ENCODE measurements around the gene SDF4. TPM values are rescaled to one million over a fixed set of nuclear protein-coding genes. Genes with fewer than 3 reads are reported as not detected.

The SDF4 gene
- total and polyA plus RNA-seq, 2 experiments from 2014 or later, result 45.0 to 62.6 TPM

DNA sequence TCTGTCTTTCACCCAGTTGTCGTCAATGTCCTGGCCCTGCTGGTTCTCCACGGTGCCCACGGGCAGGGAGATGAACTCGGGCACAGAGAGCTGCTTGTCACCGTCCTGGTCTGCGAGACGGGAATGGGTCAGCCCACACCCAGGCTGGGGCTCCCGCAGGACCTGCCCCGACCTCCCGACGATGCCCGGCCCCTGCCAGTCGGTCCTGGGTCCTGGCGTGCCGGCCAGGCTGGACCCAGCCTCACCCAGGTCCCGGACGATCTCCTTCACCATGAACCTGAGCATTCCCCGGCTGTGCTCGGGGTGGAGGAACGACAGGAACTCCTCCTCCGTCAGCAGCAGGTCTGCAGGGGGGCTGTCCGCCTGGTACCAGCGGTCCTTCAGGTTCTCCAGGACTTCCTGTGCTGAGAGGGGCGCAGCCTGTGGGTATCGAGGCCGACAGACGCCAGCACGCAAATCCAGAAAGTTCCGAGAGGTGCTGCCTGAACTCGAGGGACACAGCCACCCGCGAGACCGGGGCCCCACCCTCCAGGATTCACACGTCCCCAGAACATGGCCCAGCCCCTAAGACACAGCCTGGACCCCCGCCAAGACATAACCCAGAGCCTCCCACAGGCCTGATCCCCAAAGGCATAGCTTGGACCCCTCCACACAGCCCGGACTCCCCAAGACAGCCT, 13.1 kb downstream of the SDF4 start:
- Histone ChIP-seq H3K4me1 (ENCODE audit: insufficient read depth) (no peaks in the 10 kb centered on the region), H2AFZ (no peak overlapping the region), H3K27ac (ENCODE audit: low read depth) (no peak overlapping the region), H3K4me3 (no peak overlapping the region), H3K36me3 (ENCODE audit: insufficient read depth) (peaks cover 7% of the 10 kb centered on the region; the same call in 1 of the 2 replicates), H3K9me2 (ENCODE audit: insufficient read depth) (no peaks in the 10 kb centered on the region), H3F3A (replicated peaks; ENCODE audit: low read depth) (no peaks in the 10 kb centered on the region), H3K79me2 (replicated peaks; ENCODE audit: insufficient read depth) (no peaks in the 10 kb centered on the region), H3K4me2 (no peak overlapping the region), H3K27me3 (ENCODE audit: insufficient read depth) (no peaks in the 10 kb centered on the region), H4K20me1 (replicated peaks; ENCODE audit: insufficient read depth) (no peaks in the 10 kb centered on the region; the same call in 1 of the 2 replicates)
- H3K4me3 Mint-ChIP-seq, result no peak overlapping the region
- no peak for ATAC-seq
- no peak overlapping the region for H3K27ac Mint-ChIP-seq
- H3K4me1 Mint-ChIP-seq, result no peaks in the 10 kb centered on the region
- no peaks in the 10 kb centered on the region for H3K9me3 Mint-ChIP-seq
- TF ChIP-seq STAT1 (IDR thresholded peaks at IDR 0.05; ENCODE audit: unreplicated experiment) (no peak), EZH2 (IDR thresholded peaks at IDR 0.05; ENCODE audit: low read depth, unreplicated experiment) (no peak), JUNB (IDR thresholded peaks at IDR 0.05; ENCODE audit: unreplicated experiment) (no peak), EZH2phosphoT487 (IDR thresholded peaks at IDR 0.05; ENCODE audit: unreplicated experiment) (no peak), POLR2AphosphoS5 (IDR thresholded peaks at IDR 0.05; ENCODE audit: low read depth) (no peak), ZNF331 (CRISPR knock-in tag; IDR thresholded peaks at IDR 0.05; ENCODE audit: low read depth) (no peak), CREB1 (CRISPR knock-in tag; IDR thresholded peaks at IDR 0.05; ENCODE audit: low read depth) (no peak), ZNF114 (CRISPR knock-in tag; IDR thresholded peaks at IDR 0.05) (no peak), NANOG (IDR thresholded peaks at IDR 0.05; ENCODE audit: borderline replicate concordance) (no peak)
- TF ChIP-seq, protein P1, sequence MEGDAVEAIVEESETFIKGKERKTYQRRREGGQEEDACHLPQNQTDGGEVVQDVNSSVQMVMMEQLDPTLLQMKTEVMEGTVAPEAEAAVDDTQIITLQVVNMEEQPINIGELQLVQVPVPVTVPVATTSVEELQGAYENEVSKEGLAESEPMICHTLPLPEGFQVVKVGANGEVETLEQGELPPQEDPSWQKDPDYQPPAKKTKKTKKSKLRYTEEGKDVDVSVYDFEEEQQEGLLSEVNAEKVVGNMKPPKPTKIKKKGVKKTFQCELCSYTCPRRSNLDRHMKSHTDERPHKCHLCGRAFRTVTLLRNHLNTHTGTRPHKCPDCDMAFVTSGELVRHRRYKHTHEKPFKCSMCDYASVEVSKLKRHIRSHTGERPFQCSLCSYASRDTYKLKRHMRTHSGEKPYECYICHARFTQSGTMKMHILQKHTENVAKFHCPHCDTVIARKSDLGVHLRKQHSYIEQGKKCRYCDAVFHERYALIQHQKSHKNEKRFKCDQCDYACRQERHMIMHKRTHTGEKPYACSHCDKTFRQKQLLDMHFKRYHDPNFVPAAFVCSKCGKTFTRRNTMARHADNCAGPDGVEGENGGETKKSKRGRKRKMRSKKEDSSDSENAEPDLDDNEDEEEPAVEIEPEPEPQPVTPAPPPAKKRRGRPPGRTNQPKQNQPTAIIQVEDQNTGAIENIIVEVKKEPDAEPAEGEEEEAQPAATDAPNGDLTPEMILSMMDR (conservative IDR thresholded peaks at IDR 0.05; ENCODE audit: low read depth in 2 of 2), result no peak
- TF ChIP-seq, protein P2, sequence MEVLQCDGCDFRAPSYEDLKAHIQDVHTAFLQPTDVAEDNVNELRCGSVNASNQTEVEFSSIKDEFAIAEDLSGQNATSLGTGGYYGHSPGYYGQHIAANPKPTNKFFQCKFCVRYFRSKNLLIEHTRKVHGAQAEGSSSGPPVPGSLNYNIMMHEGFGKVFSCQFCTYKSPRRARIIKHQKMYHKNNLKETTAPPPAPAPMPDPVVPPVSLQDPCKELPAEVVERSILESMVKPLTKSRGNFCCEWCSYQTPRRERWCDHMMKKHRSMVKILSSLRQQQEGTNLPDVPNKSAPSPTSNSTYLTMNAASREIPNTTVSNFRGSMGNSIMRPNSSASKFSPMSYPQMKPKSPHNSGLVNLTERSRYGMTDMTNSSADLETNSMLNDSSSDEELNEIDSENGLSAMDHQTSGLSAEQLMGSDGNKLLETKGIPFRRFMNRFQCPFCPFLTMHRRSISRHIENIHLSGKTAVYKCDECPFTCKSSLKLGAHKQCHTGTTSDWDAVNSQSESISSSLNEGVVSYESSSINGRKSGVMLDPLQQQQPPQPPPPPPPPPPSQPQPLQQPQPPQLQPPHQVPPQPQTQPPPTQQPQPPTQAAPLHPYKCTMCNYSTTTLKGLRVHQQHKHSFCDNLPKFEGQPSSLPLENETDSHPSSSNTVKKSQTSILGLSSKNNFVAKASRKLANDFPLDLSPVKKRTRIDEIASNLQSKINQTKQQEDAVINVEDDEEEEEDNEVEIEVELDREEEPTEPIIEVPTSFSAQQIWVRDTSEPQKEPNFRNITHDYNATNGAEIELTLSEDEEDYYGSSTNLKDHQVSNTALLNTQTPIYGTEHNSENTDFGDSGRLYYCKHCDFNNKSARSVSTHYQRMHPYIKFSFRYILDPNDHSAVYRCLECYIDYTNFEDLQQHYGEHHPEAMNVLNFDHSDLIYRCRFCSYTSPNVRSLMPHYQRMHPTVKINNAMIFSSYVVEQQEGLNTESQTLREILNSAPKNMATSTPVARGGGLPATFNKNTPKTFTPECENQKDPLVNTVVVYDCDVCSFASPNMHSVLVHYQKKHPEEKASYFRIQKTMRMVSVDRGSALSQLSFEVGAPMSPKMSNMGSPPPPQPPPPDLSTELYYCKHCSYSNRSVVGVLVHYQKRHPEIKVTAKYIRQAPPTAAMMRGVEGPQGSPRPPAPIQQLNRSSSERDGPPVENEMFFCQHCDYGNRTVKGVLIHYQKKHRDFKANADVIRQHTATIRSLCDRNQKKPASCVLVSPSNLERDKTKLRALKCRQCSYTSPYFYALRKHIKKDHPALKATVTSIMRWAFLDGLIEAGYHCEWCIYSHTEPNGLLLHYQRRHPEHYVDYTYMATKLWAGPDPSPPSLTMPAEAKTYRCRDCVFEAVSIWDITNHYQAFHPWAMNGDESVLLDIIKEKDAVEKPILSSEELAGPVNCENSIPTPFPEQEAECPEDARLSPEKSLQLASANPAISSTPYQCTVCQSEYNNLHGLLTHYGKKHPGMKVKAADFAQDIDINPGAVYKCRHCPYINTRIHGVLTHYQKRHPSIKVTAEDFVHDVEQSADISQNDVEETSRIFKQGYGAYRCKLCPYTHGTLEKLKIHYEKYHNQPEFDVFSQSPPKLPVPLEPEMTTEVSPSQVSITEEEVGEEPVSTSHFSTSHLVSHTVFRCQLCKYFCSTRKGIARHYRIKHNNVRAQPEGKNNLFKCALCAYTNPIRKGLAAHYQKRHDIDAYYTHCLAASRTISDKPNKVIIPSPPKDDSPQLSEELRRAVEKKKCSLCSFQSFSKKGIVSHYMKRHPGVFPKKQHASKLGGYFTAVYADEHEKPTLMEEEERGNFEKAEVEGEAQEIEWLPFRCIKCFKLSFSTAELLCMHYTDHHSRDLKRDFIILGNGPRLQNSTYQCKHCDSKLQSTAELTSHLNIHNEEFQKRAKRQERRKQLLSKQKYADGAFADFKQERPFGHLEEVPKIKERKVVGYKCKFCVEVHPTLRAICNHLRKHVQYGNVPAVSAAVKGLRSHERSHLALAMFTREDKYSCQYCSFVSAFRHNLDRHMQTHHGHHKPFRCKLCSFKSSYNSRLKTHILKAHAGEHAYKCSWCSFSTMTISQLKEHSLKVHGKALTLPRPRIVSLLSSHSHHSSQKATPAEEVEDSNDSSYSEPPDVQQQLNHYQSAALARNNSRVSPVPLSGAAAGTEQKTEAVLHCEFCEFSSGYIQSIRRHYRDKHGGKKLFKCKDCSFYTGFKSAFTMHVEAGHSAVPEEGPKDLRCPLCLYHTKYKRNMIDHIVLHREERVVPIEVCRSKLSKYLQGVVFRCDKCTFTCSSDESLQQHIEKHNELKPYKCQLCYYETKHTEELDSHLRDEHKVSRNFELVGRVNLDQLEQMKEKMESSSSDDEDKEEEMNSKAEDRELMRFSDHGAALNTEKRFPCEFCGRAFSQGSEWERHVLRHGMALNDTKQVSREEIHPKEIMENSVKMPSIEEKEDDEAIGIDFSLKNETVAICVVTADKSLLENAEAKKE (CRISPR knock-in tag; IDR thresholded peaks at IDR 0.05), result no peak
- TF ChIP-seq, protein P3, sequence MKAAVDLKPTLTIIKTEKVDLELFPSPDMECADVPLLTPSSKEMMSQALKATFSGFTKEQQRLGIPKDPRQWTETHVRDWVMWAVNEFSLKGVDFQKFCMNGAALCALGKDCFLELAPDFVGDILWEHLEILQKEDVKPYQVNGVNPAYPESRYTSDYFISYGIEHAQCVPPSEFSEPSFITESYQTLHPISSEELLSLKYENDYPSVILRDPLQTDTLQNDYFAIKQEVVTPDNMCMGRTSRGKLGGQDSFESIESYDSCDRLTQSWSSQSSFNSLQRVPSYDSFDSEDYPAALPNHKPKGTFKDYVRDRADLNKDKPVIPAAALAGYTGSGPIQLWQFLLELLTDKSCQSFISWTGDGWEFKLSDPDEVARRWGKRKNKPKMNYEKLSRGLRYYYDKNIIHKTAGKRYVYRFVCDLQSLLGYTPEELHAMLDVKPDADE (IDR thresholded peaks at IDR 0.05), result no peak
- TF ChIP-seq, protein P4, sequence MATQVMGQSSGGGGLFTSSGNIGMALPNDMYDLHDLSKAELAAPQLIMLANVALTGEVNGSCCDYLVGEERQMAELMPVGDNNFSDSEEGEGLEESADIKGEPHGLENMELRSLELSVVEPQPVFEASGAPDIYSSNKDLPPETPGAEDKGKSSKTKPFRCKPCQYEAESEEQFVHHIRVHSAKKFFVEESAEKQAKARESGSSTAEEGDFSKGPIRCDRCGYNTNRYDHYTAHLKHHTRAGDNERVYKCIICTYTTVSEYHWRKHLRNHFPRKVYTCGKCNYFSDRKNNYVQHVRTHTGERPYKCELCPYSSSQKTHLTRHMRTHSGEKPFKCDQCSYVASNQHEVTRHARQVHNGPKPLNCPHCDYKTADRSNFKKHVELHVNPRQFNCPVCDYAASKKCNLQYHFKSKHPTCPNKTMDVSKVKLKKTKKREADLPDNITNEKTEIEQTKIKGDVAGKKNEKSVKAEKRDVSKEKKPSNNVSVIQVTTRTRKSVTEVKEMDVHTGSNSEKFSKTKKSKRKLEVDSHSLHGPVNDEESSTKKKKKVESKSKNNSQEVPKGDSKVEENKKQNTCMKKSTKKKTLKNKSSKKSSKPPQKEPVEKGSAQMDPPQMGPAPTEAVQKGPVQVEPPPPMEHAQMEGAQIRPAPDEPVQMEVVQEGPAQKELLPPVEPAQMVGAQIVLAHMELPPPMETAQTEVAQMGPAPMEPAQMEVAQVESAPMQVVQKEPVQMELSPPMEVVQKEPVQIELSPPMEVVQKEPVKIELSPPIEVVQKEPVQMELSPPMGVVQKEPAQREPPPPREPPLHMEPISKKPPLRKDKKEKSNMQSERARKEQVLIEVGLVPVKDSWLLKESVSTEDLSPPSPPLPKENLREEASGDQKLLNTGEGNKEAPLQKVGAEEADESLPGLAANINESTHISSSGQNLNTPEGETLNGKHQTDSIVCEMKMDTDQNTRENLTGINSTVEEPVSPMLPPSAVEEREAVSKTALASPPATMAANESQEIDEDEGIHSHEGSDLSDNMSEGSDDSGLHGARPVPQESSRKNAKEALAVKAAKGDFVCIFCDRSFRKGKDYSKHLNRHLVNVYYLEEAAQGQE (IDR thresholded peaks at IDR 0.05; ENCODE audit: unreplicated experiment), result no peak
- H3K36me3 Mint-ChIP-seq (ENCODE audit: low read depth), result peaks cover 30% of the 10 kb centered on the region
- DNase-seq (ENCODE audit: low spot score), result no peak
- H3K27me3 Mint-ChIP-seq (ENCODE audit: insufficient read depth, low read depth, poor library complexity), result peaks cover 12% of the 10 kb centered on the region
